ENCODE results near the gene KLHL35. TPM values are rescaled to one million over a fixed set of nuclear protein-coding genes. Genes with fewer than 3 reads are reported as not detected.

KLHL35 gene
- total RNA-seq, 1 donor from 2014 or later = 2.6 TPM

- H3K4me3 ChIP-seq = no peak overlapping the region
- no peaks in the 10 kb centered on the region for H3K27me3 ChIP-seq (ENCODE audit: low read depth)
- no peaks in the 10 kb centered on the region for H3K9me3 ChIP-seq
- no peaks in the 10 kb centered on the region for H3K4me1 ChIP-seq
- ATAC-seq (no peak), DNase-seq (no peak)
- TF ChIP-seq, protein P1, sequence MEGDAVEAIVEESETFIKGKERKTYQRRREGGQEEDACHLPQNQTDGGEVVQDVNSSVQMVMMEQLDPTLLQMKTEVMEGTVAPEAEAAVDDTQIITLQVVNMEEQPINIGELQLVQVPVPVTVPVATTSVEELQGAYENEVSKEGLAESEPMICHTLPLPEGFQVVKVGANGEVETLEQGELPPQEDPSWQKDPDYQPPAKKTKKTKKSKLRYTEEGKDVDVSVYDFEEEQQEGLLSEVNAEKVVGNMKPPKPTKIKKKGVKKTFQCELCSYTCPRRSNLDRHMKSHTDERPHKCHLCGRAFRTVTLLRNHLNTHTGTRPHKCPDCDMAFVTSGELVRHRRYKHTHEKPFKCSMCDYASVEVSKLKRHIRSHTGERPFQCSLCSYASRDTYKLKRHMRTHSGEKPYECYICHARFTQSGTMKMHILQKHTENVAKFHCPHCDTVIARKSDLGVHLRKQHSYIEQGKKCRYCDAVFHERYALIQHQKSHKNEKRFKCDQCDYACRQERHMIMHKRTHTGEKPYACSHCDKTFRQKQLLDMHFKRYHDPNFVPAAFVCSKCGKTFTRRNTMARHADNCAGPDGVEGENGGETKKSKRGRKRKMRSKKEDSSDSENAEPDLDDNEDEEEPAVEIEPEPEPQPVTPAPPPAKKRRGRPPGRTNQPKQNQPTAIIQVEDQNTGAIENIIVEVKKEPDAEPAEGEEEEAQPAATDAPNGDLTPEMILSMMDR (IDR thresholded peaks at IDR 0.05) = no peak
- H3K36me3 ChIP-seq = no peaks in the 10 kb centered on the region
- intact Hi-C loops (cut with DNase I) = loop anchor here (5.0 kb wide), 1 partner anchor 83 kb away; no protein-coding TSS in a partner anchor
- no peak overlapping the region for H3K27ac ChIP-seq
These were observed 16.3 kb upstream of the KLHL35 start for GRCh38 chr11:75449271-75449670.

DNA sequence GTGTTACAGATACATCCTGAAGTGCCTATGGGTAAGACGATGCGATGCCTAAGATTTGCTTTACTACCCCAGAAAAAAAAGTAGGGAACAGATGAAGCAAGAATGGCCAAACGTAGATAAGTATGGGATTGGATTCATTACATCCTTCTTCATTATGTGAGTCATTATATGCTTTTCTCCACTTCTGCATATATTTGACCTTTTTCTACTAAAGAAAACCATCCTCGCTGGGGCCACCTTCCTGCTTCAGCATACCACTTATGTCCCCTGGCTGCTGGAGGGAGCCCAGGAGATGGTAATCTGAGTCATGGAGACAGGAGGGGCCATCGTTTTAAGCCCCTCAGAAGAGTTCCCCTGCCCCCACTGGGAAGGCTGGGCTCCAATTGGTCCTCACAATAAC is 14.4 kb upstream of the KLHL35 start:
- H3K9me3 ChIP-seq = no peaks in the 10 kb centered on the region
- intact Hi-C loops (cut with DNase I) = loop anchor here (5.0 kb wide), 1 partner anchor 85 kb away; no protein-coding TSS in a partner anchor
- TF ChIP-seq, protein P1 (IDR thresholded peaks at IDR 0.05) = no peak
- no peak overlapping the region for H3K4me3 ChIP-seq
- DNase-seq (no peak), ATAC-seq (no peak)
- no peaks in the 10 kb centered on the region for H3K27me3 ChIP-seq (ENCODE audit: low read depth)
- no peak overlapping the region for H3K27ac ChIP-seq
- H3K4me1 ChIP-seq = no peaks in the 10 kb centered on the region
- no peaks in the 10 kb centered on the region for H3K36me3 ChIP-seq

- TF ChIP-seq, protein P1 (IDR thresholded peaks at IDR 0.05) = peak; percentile 96
- H3K4me3 ChIP-seq = no peak overlapping the region
- no peaks in the 10 kb centered on the region for H3K9me3 ChIP-seq
- H3K27ac ChIP-seq = no peak overlapping the region
- intact Hi-C loops (cut with DNase I) = loop anchor here (5.0 kb wide), 1 partner anchor 87 kb away; no protein-coding TSS in a partner anchor
- peaks cover 3% of the 10 kb centered on the region for H3K36me3 ChIP-seq
- ATAC-seq = peak; percentile 75 to 80
- H3K4me1 ChIP-seq = peaks cover 4% of the 10 kb centered on the region
- no peaks in the 10 kb centered on the region for H3K27me3 ChIP-seq (ENCODE audit: low read depth)
- peak; percentile 75 for DNase-seq
These were observed 12.4 kb upstream of the KLHL35 start for GRCh38 chr11:75445315-75445953.

GRCh38 chr11:75443043-75443442 is 10.0 kb upstream of the KLHL35 start:
- Histone ChIP-seq H3K27me3 (ENCODE audit: low read depth) (no peaks in the 10 kb centered on the region), H3K4me3 (no peak overlapping the region), H3K9me3 (no peaks in the 10 kb centered on the region), H3K27ac (no peak overlapping the region), H3K4me1 (peaks cover 4% of the 10 kb centered on the region), H3K36me3 (peaks cover 3% of the 10 kb centered on the region)
- ATAC-seq (no peak), DNase-seq (no peak)
- intact Hi-C loops (cut with DNase I) = no loop called here
- TF ChIP-seq, protein P1 (IDR thresholded peaks at IDR 0.05) = no peak

DNA sequence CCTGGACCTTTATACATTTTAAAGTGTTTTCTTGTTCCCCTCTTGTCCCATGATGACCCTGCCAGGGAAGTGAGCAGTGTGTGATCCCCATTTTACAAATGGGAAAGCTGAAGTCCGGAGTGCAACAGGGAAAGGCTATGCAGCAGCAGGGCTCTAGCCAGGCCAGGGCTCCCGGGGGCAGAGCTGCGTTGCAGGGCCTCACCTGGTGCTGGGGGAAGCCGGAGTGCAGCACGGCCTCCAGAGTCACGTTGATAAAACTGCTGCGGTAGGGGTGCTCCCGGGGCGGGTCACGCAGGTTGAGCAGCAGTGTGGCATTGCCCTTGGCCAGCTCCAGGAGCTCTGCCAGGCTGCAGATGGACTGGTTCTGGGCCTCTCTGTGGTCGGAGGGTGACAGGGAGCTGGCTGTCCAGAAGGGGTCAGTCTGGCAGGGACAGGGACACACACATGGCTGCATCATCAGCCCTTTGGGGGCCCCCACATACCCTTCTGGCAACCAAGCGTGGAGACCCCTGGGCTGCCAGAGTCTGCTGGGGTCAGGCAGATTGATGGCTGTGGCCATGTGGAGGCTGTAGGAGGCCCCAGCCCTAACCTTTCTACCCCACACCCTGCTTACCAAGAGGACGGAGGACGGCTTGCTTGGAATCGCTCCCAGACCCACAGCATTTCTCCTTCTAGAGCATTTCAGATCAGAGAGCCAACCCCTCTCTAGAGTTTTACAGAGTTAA is 9.3 kb upstream of the KLHL35 start:
- DNase-seq (no peak), ATAC-seq (no peak)
- Histone ChIP-seq H3K4me1 (peaks cover 4% of the 10 kb centered on the region), H3K9me3 (no peaks in the 10 kb centered on the region), H3K36me3 (peaks cover 3% of the 10 kb centered on the region), H3K4me3 (no peak overlapping the region), H3K27ac (no peak overlapping the region), H3K27me3 (ENCODE audit: low read depth) (no peaks in the 10 kb centered on the region)
- TF ChIP-seq, protein P1 (IDR thresholded peaks at IDR 0.05) = no peak
- intact Hi-C loops (cut with DNase I) = no loop called here

Data from lower lobe of right lung (tissue), 2 donors.